ENCODE measurements around the gene GALNT17.

- TF ChIP-seq CTCF (conservative IDR thresholded peaks at IDR 0.05; ENCODE audit: low read length) = no peak
- TF ChIP-seq EZH2phosphoT487 (IDR thresholded peaks at IDR 0.05; ENCODE audit: borderline replicate concordance) = no peak
Measured at GRCh38 chr7:71198887-71199286, 66.9 kb downstream of the GALNT17 start.

All from Loucy (cell line).